ENCODE results near the gene SESN2.

GRCh38 chr1:28264897-28265296 lies 5.6 kb downstream of the SESN2 start:
- TF ChIP-seq CTCF (IDR thresholded peaks at IDR 0.05; ENCODE audit: low read depth, low read length) (no peak), EZH2phosphoT487 (IDR thresholded peaks at IDR 0.05; ENCODE audit: low read depth) (no peak)
